Neuronal stem cell (in vitro differentiated cells): ENCODE measurements around the gene ADAM15.

Source experiments
- DNase-seq: peaks from one replicate; pipeline ENCODE4 v3.0.0-alpha.2; 2013; ENCODE audit warnings: low spot score
- H2AFZ ChIP-seq: one replicate; pipeline ENCODE4 v1.6.1; 2013; ENCODE audit warnings: mild to moderate bottlenecking, low read length, inconsistent platforms
- H2AK5ac ChIP-seq: 2 replicates; pipeline ENCODE4 v1.6.1; 2013; ENCODE audit warnings: low read depth, mild to moderate bottlenecking, inconsistent platforms, low read length, moderate library complexity, mixed read lengths
- H2BK120ac ChIP-seq: 2 replicates; pipeline ENCODE4 v1.6.1; 2013; ENCODE audit warnings: low read depth, mild to moderate bottlenecking, inconsistent platforms, low read length, moderate library complexity, mixed read lengths
- H2BK12ac ChIP-seq: one replicate; pipeline ENCODE4 v1.6.1; 2013; ENCODE audit warnings: low read length, inconsistent platforms
- H2BK15ac ChIP-seq: 2 replicates; pipeline ENCODE4 v1.6.1; 2013; ENCODE audit warnings: mild to moderate bottlenecking, low read length, inconsistent platforms, mixed read lengths
- H2BK5ac ChIP-seq: one replicate; pipeline ENCODE4 v1.6.1; 2013; ENCODE audit warnings: inconsistent platforms, mild to moderate bottlenecking, low read length, moderate library complexity
- H3K14ac ChIP-seq: one replicate; pipeline ENCODE4 v1.6.1; 2013; ENCODE audit warnings: low read length, inconsistent platforms
- H3K18ac ChIP-seq: 2 replicates; pipeline ENCODE4 v1.6.1; 2013; ENCODE audit warnings: low read length, inconsistent platforms
- H3K23ac ChIP-seq: 2 replicates; pipeline ENCODE4 v1.6.1; 2013; ENCODE audit warnings: low read depth, mild to moderate bottlenecking, mixed read lengths, low read length, inconsistent platforms; ENCODE audit not compliant: poor library complexity
- H3K27ac ChIP-seq: replicated peaks from 3 replicates; pipeline ENCODE4 v1.5.1; 2013; ENCODE audit warnings: low read length, inconsistent platforms
- H3K27me3 ChIP-seq, 3 experiments: 2 replicates each; pipeline ENCODE4 v1.6.1; 2013; ENCODE audit warnings: low read length in 3 of 3, mild to moderate bottlenecking in 2 of 3, inconsistent platforms in 1 of 3, low read depth in 1 of 3, mixed read lengths in 1 of 3, moderate library complexity in 1 of 3; ENCODE audit not compliant: control insufficient read depth in 3 of 3, insufficient read depth in 3 of 3
- H3K36me3 ChIP-seq, 2 donors: replicated peaks in 1 of 2; 2 replicates each; pipeline ENCODE4 v1.6.1; 2013; ENCODE audit warnings: low read length in 2 of 2; ENCODE audit not compliant: control insufficient read depth in 2 of 2, insufficient read depth in 2 of 2
- H3K4ac ChIP-seq: 2 replicates; pipeline ENCODE4 v1.6.1; 2013; ENCODE audit warnings: inconsistent platforms, mild to moderate bottlenecking, low read length, moderate library complexity
- H3K4me1 ChIP-seq, 2 donors: 1 replicate in 1 of 2; 2 replicates in 1 of 2; pipeline ENCODE4 v1.6.1; 2013; ENCODE audit warnings: low read length in 2 of 2, low read depth in 1 of 2; ENCODE audit not compliant: control insufficient read depth in 2 of 2, insufficient read depth in 1 of 2
- H3K4me2 ChIP-seq: one replicate; pipeline ENCODE4 v1.6.1; 2013; ENCODE audit warnings: mild to moderate bottlenecking, low read length, inconsistent platforms; ENCODE audit not compliant: insufficient read depth, poor library complexity, severe bottlenecking
- H3K4me3 ChIP-seq, 2 donors: 2 replicates each; pipeline ENCODE4 v1.5.1; 2013; ENCODE audit warnings: low read length in 2 of 2, mild to moderate bottlenecking in 2 of 2, inconsistent platforms in 1 of 2, moderate library complexity in 1 of 2
- H3K79me1 ChIP-seq: one replicate; pipeline ENCODE4 v1.6.1; 2013; ENCODE audit warnings: low read depth, mild to moderate bottlenecking, inconsistent platforms, low read length, moderate library complexity
- H3K9ac ChIP-seq: one replicate; pipeline ENCODE4 v1.6.1; 2013; ENCODE audit warnings: mild to moderate bottlenecking, low read depth, low read length, inconsistent platforms; ENCODE audit not compliant: poor library complexity
- H3K9me3 ChIP-seq, 2 donors: replicated peaks in 1 of 2; 2 replicates each; pipeline versions ENCODE3 to v1.6.1; 2013; ENCODE audit warnings: low read length in 2 of 2, mild to moderate bottlenecking in 2 of 2, inconsistent platforms in 1 of 2, low read depth in 1 of 2, mixed read lengths in 1 of 2, moderate library complexity in 1 of 2; ENCODE audit not compliant: control insufficient read depth in 2 of 2, insufficient read depth in 1 of 2
- H4K8ac ChIP-seq: one replicate; pipeline ENCODE4 v1.6.1; 2013; ENCODE audit warnings: low read depth, mild to moderate bottlenecking, inconsistent platforms, low read length, moderate library complexity
- H4K91ac ChIP-seq: one replicate; pipeline ENCODE4 v1.6.1; 2013; ENCODE audit warnings: low read length, low read depth, mild to moderate bottlenecking, inconsistent platforms; ENCODE audit not compliant: poor library complexity
- WGBS, 2 donors: extraction: QIAGEN DNeasy Blood & Tissue Kit; methylation state at CpG; one replicate each; pipeline ENCODE4 v1.1.7; 2013; ENCODE audit warnings: missing lambda C conversion rate in 2 of 2, mixed read lengths in 1 of 2; ENCODE audit not compliant: insufficient read length in 2 of 2, insufficient replicate concordance in 1 of 2; ENCODE audit errors: extremely low coverage in 2 of 2; 5-methylcytosine and 5-hydroxymethylcytosine counted together

ADAM15 gene

GRCh38 chr1:155002464-155003226 lies 48.5 kb upstream of the ADAM15 start, which contains the start of gene ZBTB7B:
Gene ZBTB7B (plus strand): TSS chr1:155002802. CDS start chr1:155014661, 11,859 bp downstream.
- Histone ChIP-seq H3K4me3 (peak within 1 kb of the TSS; percentile 89 to 90), H3K36me3 (no peaks in the 10 kb centered on the region), H3K18ac (peak within 1 kb of the TSS; percentile 97), H3K27me3 (peaks cover 0 to 2% (median 0%) of the 10 kb centered on the region in 3 experiments), H2BK12ac (peak within 1 kb of the TSS; percentile 94), H3K9ac (peak within 1 kb of the TSS; percentile 85), H3K9me3 (no peaks in the 10 kb centered on the region), H3K14ac (peak within 1 kb of the TSS; percentile 94), H2BK5ac (peak within 1 kb of the TSS; percentile 97), H4K8ac (no peak within 1 kb of the TSS), H3K4me2 (peak within 1 kb of the TSS; percentile 99), H3K79me1 (peaks cover 12% of the 10 kb centered on the region), H2BK15ac (peak within 1 kb of the TSS; percentile 69), H4K91ac (peak within 1 kb of the TSS; percentile 85), H3K23ac (peak within 1 kb of the TSS; percentile 80), H2AK5ac (peak within 1 kb of the TSS; percentile 72), H2AFZ (peak within 1 kb of the TSS; percentile 97), H3K27ac (peak within 1 kb of the TSS; percentile 89), H3K4me1 (peaks cover 17 to 19% of the 10 kb centered on the region in 2 donors), H3K4ac (peak within 1 kb of the TSS; percentile 95), H2BK120ac (peak within 1 kb of the TSS; percentile 94)
- no CpG with 5 or more reads among the region's 35 CpGs for WGBS, 2 donors
- no peak for DNase-seq

- H2BK15ac ChIP-seq, result peak overlapping the region; percentile 69
- peak overlapping the region; percentile 40 for H3K27ac ChIP-seq
- H3K79me1 ChIP-seq, result peaks cover 12% of the 10 kb centered on the region
- peak overlapping the region; percentile 95 for H3K4ac ChIP-seq
- peak overlapping the region; percentile 99 for H3K4me2 ChIP-seq
- peak overlapping the region; percentile 72 for H2AK5ac ChIP-seq
- H2BK5ac ChIP-seq, result peak overlapping the region; percentile 97
- no peaks in the 10 kb centered on the region for H3K27me3 ChIP-seq
- peak overlapping the region; percentile 84 for H2AFZ ChIP-seq
- peak overlapping the region; percentile 85 for H4K91ac ChIP-seq
- no peak overlapping the region for H4K8ac ChIP-seq
- no CpG with 5 or more reads among the region's 37 CpGs for WGBS, 2 donors
- peaks cover 18 to 20% of the 10 kb centered on the region in 2 donors for H3K4me1 ChIP-seq
- no peaks in the 10 kb centered on the region for H3K9me3 ChIP-seq
- peak overlapping the region; percentile 80 for H3K23ac ChIP-seq
- H2BK120ac ChIP-seq, result peak overlapping the region; percentile 94
- H3K4me3 ChIP-seq, result peak overlapping the region; percentile 89 to 90
- peak overlapping the region; percentile 85 for H3K9ac ChIP-seq
- H3K14ac ChIP-seq, result peak overlapping the region; percentile 94
- H3K36me3 ChIP-seq, result no peaks in the 10 kb centered on the region
- peak overlapping the region; percentile 97 for H3K18ac ChIP-seq
- no peak overlapping the region for H2BK12ac ChIP-seq
- no peak for DNase-seq
Observed at GRCh38 chr1:155003227-155003765, 47.8 kb upstream of the ADAM15 start.

DNA sequence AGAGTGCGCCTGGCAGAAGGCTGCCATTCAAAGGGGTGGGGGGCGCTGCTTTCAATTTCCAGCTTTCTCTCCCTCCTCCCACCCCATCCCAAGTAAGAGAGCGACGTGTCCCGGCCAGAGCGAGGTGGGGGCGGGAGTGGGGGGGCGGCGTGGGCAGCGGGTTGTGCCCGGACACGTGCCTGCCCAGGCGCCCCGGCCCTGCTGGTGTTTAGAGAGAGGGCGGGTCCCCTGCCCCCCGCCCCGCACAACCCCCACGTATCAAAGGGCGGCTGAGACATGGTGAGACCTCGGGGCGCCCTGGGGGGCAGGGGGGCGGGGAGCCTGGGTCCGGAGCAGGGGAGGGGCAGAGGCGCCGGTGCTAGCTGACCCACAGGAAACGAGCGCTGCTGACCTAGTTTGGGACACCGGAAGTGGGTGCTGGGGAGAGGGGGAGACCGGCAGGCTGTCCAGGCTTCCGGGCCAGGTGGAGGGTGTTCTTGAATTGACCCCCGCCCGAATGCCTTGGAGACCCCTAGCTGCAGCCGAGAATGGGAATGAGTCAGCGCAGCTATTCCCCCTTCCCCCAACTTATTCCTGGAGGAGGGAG lies 47.3 kb upstream of the ADAM15 start:
- Histone ChIP-seq H3K36me3 (no peaks in the 10 kb centered on the region), H3K14ac (peak overlapping the region; percentile 94), H4K8ac (no peak overlapping the region), H2AK5ac (peak overlapping the region; percentile 72), H3K9ac (peak overlapping the region; percentile 85), H3K27me3 (no peaks in the 10 kb centered on the region), H3K4me1 (peaks cover 22% of the 10 kb centered on the region in 2 donors), H3K4me2 (peak overlapping the region; percentile 99), H2AFZ (peak overlapping the region; percentile 84), H3K4me3 (peak overlapping the region; percentile 89 to 90), H3K4ac (peak overlapping the region; percentile 95), H2BK15ac (peak overlapping the region; percentile 69), H3K9me3 (no peaks in the 10 kb centered on the region), H3K79me1 (peaks cover 12% of the 10 kb centered on the region), H3K27ac (peak overlapping the region; percentile 40), H2BK5ac (peak overlapping the region; percentile 97), H2BK120ac (peak overlapping the region; percentile 94), H4K91ac (peak overlapping the region; percentile 85), H3K18ac (peak overlapping the region; percentile 97), H2BK12ac (peak overlapping the region; percentile 3), H3K23ac (peak overlapping the region; percentile 80)
- WGBS, 2 donors, result no CpG with 5 or more reads among the region's 34 CpGs
- DNase-seq, result no peak
